Liver (tissue), 9 donors: ENCODE measurements around the gene ALPK3. TPM values are rescaled to one million over a fixed set of nuclear protein-coding genes. Genes with fewer than 3 reads are reported as not detected.

ENCODE experiments used
- DNase-seq: peaks from one replicate; pipeline ENCODE4 v3.0.0-alpha.2; 2017; ENCODE audit warnings: low spot score
- H3K27ac ChIP-seq, 2 donors: one replicate each; pipeline ENCODE4 v1.7.0; 2013; ENCODE audit warnings: inconsistent platforms in 2 of 2, low read length in 2 of 2, control low read depth in 1 of 2, low read depth in 1 of 2, mild to moderate bottlenecking in 1 of 2
- H3K27me3 ChIP-seq, 4 donors: one replicate each; pipeline versions ENCODE4 v1.6.1 to v1.7.0; 2013; ENCODE audit warnings: low read length in 3 of 4, inconsistent platforms in 1 of 4, mild to moderate bottlenecking in 1 of 4, moderate library complexity in 1 of 4; ENCODE audit not compliant: control insufficient read depth in 4 of 4, insufficient read depth in 4 of 4
- H3K36me3 ChIP-seq, 4 donors: one replicate each; pipeline versions ENCODE4 v1.6.1 to v1.7.0; 2013; ENCODE audit warnings: low read length in 3 of 4, mild to moderate bottlenecking in 3 of 4, low read depth in 1 of 4, moderate library complexity in 1 of 4; ENCODE audit not compliant: control insufficient read depth in 4 of 4, insufficient read depth in 3 of 4
- H3K4me1 ChIP-seq, 4 donors: one replicate each; pipeline versions ENCODE4 v1.6.1 to v1.7.0; 2013; ENCODE audit warnings: low read length in 3 of 4, mild to moderate bottlenecking in 3 of 4, moderate library complexity in 1 of 4; ENCODE audit not compliant: control insufficient read depth in 4 of 4, insufficient read depth in 4 of 4
- H3K4me3 ChIP-seq, 3 donors: one replicate each; pipeline versions ENCODE4 v1.6.1 to v1.7.0; 2013; ENCODE audit warnings: low read length in 3 of 3, control low read depth in 1 of 3, low read depth in 1 of 3, mild to moderate bottlenecking in 1 of 3
- H3K9ac ChIP-seq, 2 donors: one replicate each; pipeline ENCODE4 v1.7.0; 2013; ENCODE audit warnings: low read length in 2 of 2, mild to moderate bottlenecking in 2 of 2, moderate library complexity in 2 of 2, control low read depth in 1 of 2, low read depth in 1 of 2
- H3K9me3 ChIP-seq, 4 donors: one replicate each; pipeline versions ENCODE4 v1.6.1 to v1.7.0; 2013; ENCODE audit warnings: low read length in 3 of 4; ENCODE audit not compliant: control insufficient read depth in 4 of 4
- ATF3 ChIP-seq: IDR thresholded peaks from 2 replicates; pipeline ENCODE4 v1.6.1; 2016; ENCODE audit warnings: antibody characterized with exemption
- CTCF ChIP-seq: fragments of 150-350 bp; IDR thresholded peaks from 2 replicates; pipeline ENCODE4 v1.5.1; 2017; ENCODE audit warnings: improper control_type of control experiment, low read depth, low read length; ENCODE audit not compliant: missing input control
- EGR1 ChIP-seq, 2 donors: IDR thresholded peaks; 2 replicates each; pipeline ENCODE4 v1.6.1; 2016 to 2018; ENCODE audit warnings: antibody characterized with exemption in 2 of 2, low read depth in 2 of 2
- GABPA ChIP-seq, 2 donors: IDR thresholded peaks in 1 of 2; conservative IDR thresholded peaks in 1 of 2; 2 replicates each; pipeline ENCODE4 v1.6.1; 2016; ENCODE audit warnings: antibody characterized with exemption in 2 of 2, mild to moderate bottlenecking in 1 of 2, moderate library complexity in 1 of 2
- HNF4A ChIP-seq, 2 donors: conservative IDR thresholded peaks; 2 replicates each; pipeline ENCODE4 v1.6.1; 2016; ENCODE audit warnings: antibody characterized with exemption in 2 of 2, mild to moderate bottlenecking in 2 of 2
- HNF4G ChIP-seq: IDR thresholded peaks from 2 replicates; pipeline ENCODE4 v1.6.1; 2016; ENCODE audit warnings: antibody characterized with exemption
- MAX ChIP-seq: IDR thresholded peaks from 2 replicates; pipeline ENCODE4 v1.6.1; 2016; ENCODE audit warnings: antibody characterized with exemption
- NR2F2 ChIP-seq: IDR thresholded peaks from 2 replicates; pipeline ENCODE4 v1.6.1; 2016; ENCODE audit warnings: antibody characterized with exemption
- REST ChIP-seq: IDR thresholded peaks from 2 replicates; pipeline ENCODE4 v1.6.1; 2016; ENCODE audit warnings: antibody characterized with exemption, mild to moderate bottlenecking
- RXRA ChIP-seq, 2 donors: IDR thresholded peaks; 2 replicates each; pipeline ENCODE4 v1.6.1; 2017 to 2018; ENCODE audit warnings: antibody characterized with exemption in 2 of 2, mild to moderate bottlenecking in 1 of 2
- SP1 ChIP-seq: IDR thresholded peaks from 2 replicates; pipeline ENCODE4 v1.6.1; 2018; ENCODE audit warnings: antibody characterized with exemption, mild to moderate bottlenecking
- YY1 ChIP-seq: IDR thresholded peaks from 2 replicates; pipeline ENCODE4 v1.6.1; 2016; ENCODE audit warnings: antibody characterized with exemption, mild to moderate bottlenecking
- ZBTB33 ChIP-seq: IDR thresholded peaks from 2 replicates; pipeline ENCODE4 v1.6.1; 2016; ENCODE audit warnings: antibody characterized with exemption
- polyA plus RNA-seq, 2 donors: library from polyadenylated mRNA; stranded (reverse) in 1 of 2; unstranded in 1 of 2; fragments of 200-250 nt in 1 of 2; fragments of >200 nt in 1 of 2; fragmentation: Nextera tagmentation in 1 of 2; extraction: Ambion mirVana in 1 of 2; gene quantifications; one replicate each; pipeline versions ENCODE4 v1.2.1 to v1.2.3, GENCODE V29; 2013 to 2015
- total RNA-seq, 2 donors: library from RNA; depleted of rRNA; stranded (reverse); fragments of >200 nt; gene quantifications; one replicate each; pipeline ENCODE4 v1.2.3, GENCODE V29; 2014
- donor health status: healthy.
- donor health status: healthy.
- donor health status: healthy.
- donor health status: healthy.
- donor health status: healthy.

The ALPK3 gene
- total and polyA plus RNA-seq, 4 donors, result 0.96 to 10.0 (median 2.8) TPM

- TF ChIP-seq ZBTB33 (no peak), HNF4A (conservative IDR thresholded peaks at IDR 0.05) (no peak), RXRA (IDR thresholded peaks at IDR 0.05) (no peak), EGR1 (IDR thresholded peaks at IDR 0.05; ENCODE audit: low read depth in 2 of 2) (no peak)
These were observed 35.7 kb upstream of the ALPK3 start (continued) for GRCh38 chr15:84781495-84781894.

- no peak for DNase-seq
- H3K36me3 ChIP-seq, result peaks cover 12 to 39% (median 32%) of the 10 kb centered on the region in 4 donors
- no peak overlapping the region for H3K4me3 ChIP-seq
- H3K4me1 ChIP-seq, result peaks cover 1 to 22% (median 13%) of the 10 kb centered on the region in 4 donors
- H3K27ac ChIP-seq, result no peak overlapping the region
- no peaks in the 10 kb centered on the region for H3K9me3 ChIP-seq
- no peak overlapping the region for H3K9ac ChIP-seq
- no peaks in the 10 kb centered on the region for H3K27me3 ChIP-seq
- TF ChIP-seq RXRA (IDR thresholded peaks at IDR 0.05) (no peak), NR2F2 (no peak), REST (no peak), HNF4A (conservative IDR thresholded peaks at IDR 0.05) (no peak), ZBTB33 (no peak), GABPA (IDR thresholded peaks at IDR 0.05 in 1 of 2, conservative IDR thresholded peaks at IDR 0.05 in 1 of 2) (no peak), YY1 (no peak), HNF4G (no peak), CTCF (no peak), SP1 (no peak), MAX (no peak), ATF3 (no peak)
These were observed 34.8 kb upstream of the ALPK3 start for GRCh38 chr15:84782346-84782745.
